Naive thymus-derived CD4-positive, alpha-beta T cell (primary cell): ENCODE measurements around the gene DNAJA3. TPM values are rescaled to one million over a fixed set of nuclear protein-coding genes. Genes with fewer than 3 reads are reported as not detected.
A peak's percentile ranks its signal among the peaks of the same experiment; 100 is the strongest.

Experiments
- ATAC-seq: fragments of 150-1000 bp; cut with Tn5 transposase; 2 replicates; pipeline ENCODE4 v1.10.0; 2021; ENCODE audit warnings: mild to moderate bottlenecking, moderate library complexity
- CTCF ChIA-PET: fragments of 350-600 bp; sonication (Branson Sonifier 250); formaldehyde crosslinking; loops from one replicate; lab custom pipeline; 2021; ENCODE audit warnings: antibody characterized with exemption; lab: Charles Lee
- POLR2A ChIA-PET: fragments of 350-600 bp; sonication (Branson Sonifier 250); formaldehyde crosslinking; loops from one replicate; lab custom pipeline; 2021; ENCODE audit warnings: antibody characterized with exemption, inconsistent platforms; lab: Charles Lee
- DNase-seq, 9 donors: peaks; one replicate each; pipeline versions ENCODE4 v3.0.0 to v3.0.0-alpha.2; 2020 to 2022; ENCODE audit warnings: mixed read lengths in 1 of 9
- H3K27ac ChIP-seq: one replicate; pipeline ENCODE4 v1.7.0; 2013; ENCODE audit warnings: mild to moderate bottlenecking, low read depth, low read length, moderate library complexity
- H3K27me3 ChIP-seq, 2 donors: one replicate each; pipeline ENCODE4 v1.7.0; 2013; ENCODE audit warnings: low read length in 2 of 2, mild to moderate bottlenecking in 2 of 2, moderate library complexity in 2 of 2; ENCODE audit not compliant: control insufficient read depth in 2 of 2, insufficient read depth in 2 of 2
- H3K36me3 ChIP-seq, 3 experiments: 1 replicate in 2 of 3; 2 replicates in 1 of 3; pipeline ENCODE4 v1.7.0; 2013; ENCODE audit warnings: low read length in 3 of 3, mild to moderate bottlenecking in 3 of 3, moderate library complexity in 1 of 3; ENCODE audit not compliant: insufficient read depth in 3 of 3, control insufficient read depth in 2 of 3
- H3K4me1 ChIP-seq, 2 donors: one replicate each; pipeline ENCODE4 v1.7.0; 2013; ENCODE audit warnings: low read length in 2 of 2, mild to moderate bottlenecking in 2 of 2, moderate library complexity in 1 of 2; ENCODE audit not compliant: control insufficient read depth in 2 of 2, insufficient read depth in 2 of 2
- H3K4me3 ChIP-seq: 2 replicates; pipeline ENCODE4 v1.7.0; 2013; ENCODE audit warnings: mild to moderate bottlenecking, low read length
- H3K9me3 ChIP-seq, 3 experiments: 1 replicate in 2 of 3; 2 replicates in 1 of 3; pipeline ENCODE4 v1.7.0; 2013; ENCODE audit warnings: low read length in 3 of 3; ENCODE audit not compliant: control insufficient read depth in 2 of 3
- H3K27ac Mint-ChIP-seq, 9 donors: one replicate each; pipeline ENCODE4 v1.8.0; 2020 to 2022; ENCODE audit warnings: mixed read lengths in 9 of 9, mild to moderate bottlenecking in 8 of 9, moderate library complexity in 5 of 9, inconsistent platforms in 2 of 9
- H3K27me3 Mint-ChIP-seq, 5 donors: one replicate each; pipeline ENCODE4 v1.8.0; 2021 to 2022; ENCODE audit warnings: mixed read lengths in 5 of 5, mild to moderate bottlenecking in 1 of 5
- H3K36me3 Mint-ChIP-seq, 5 donors: one replicate each; pipeline ENCODE4 v1.8.0; 2020 to 2022; ENCODE audit warnings: mixed read lengths in 5 of 5, mild to moderate bottlenecking in 3 of 5, inconsistent platforms in 1 of 5
- H3K4me1 Mint-ChIP-seq, 7 donors: one replicate each; pipeline ENCODE4 v1.8.0; 2020 to 2022; ENCODE audit warnings: mixed read lengths in 7 of 7, mild to moderate bottlenecking in 3 of 7, inconsistent platforms in 1 of 7
- H3K4me3 Mint-ChIP-seq, 10 donors: one replicate each; pipeline ENCODE4 v1.8.0; 2020 to 2022; ENCODE audit warnings: mild to moderate bottlenecking in 10 of 10, mixed read lengths in 10 of 10, moderate library complexity in 6 of 10, inconsistent platforms in 2 of 10
- H3K9me3 Mint-ChIP-seq, 11 donors: one replicate each; pipeline ENCODE4 v1.8.0; 2020 to 2022; ENCODE audit warnings: mixed read lengths in 11 of 11, mild to moderate bottlenecking in 4 of 11, inconsistent platforms in 1 of 11, moderate library complexity in 1 of 11
- intact Hi-C, 2 donors: fragments of 100-400 bp; cut with micrococcal nuclease; formaldehyde crosslinking; loops; one replicate each; pipeline ENCODE4 v1.15.1; 2023
- polyA plus RNA-seq, 2 donors: library from polyadenylated mRNA; unstranded; fragments of 300-500 nt; fragmentation: Illumina TruSeq; gene quantifications; one replicate each; pipeline ENCODE4 v1.2.3, GENCODE V29; 2021
- total RNA-seq, 6 experiments: library from RNA in 5 of 6; stranded (reverse) in 5 of 6; gene quantifications; 1 replicate in 5 of 6; 2 replicates in 1 of 6; pipeline ENCODE4 v1.2.3 and lab custom pipeline; 2021 to 2026

DNAJA3 gene
- total and polyA plus RNA-seq, 7 experiments from 2014 or later, result 33.6 to 79.8 (median 70.5) TPM

DNA sequence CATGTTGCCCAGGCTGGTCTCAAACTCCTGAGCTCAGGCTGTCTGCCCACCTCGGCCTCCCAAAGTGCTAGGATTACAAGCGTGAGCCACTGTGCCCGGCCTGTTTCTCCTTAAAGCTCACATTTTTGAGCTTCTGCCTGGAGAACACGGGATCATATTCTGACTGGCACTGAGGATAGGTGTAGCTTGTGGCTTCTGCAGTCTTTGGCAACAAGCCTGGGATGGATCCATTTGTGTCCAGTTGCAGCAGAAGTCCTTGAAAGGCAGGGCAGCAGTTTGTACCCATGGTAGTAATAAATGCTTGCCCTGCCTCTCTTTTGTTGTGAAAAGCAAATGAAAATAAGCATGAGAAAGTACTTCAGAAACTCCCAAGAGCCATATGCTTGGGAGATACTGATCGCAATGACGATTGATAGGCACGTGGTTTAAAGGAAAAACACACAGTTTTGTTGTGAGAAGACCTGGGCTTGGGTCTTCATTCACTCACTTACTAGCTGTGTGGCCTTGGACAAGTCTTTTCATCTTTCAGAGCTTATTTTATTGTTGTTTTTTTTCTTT, 6.2 kb upstream of the DNAJA3 start:
- Histone ChIP-seq H3K4me3 (no peak overlapping the region), H3K36me3 (no peaks in the 10 kb centered on the region), H3K27me3 (no peaks in the 10 kb centered on the region), H3K9me3 (no peaks in the 10 kb centered on the region), H3K27ac (no peak overlapping the region), H3K4me1 (peaks cover 13 to 16% of the 10 kb centered on the region in 2 donors)
- peaks cover 10 to 22% (median 15%) of the 10 kb centered on the region in 7 donors for H3K4me1 Mint-ChIP-seq
- CTCF ChIA-PET, result interaction anchor here (0.5 to 1.4 kb wide), 5 partner anchors 8 to 205 kb away, joined by 3 to 4 read pairs (median 3); partner anchors contain the start of gene MGRN1
- POLR2A ChIA-PET, result interaction anchor here (1.6 kb wide), 1 partner anchor 9 kb away, joined by 3 read pairs; no protein-coding TSS in a partner anchor
- DNase-seq (no peak), ATAC-seq (no peak)
- no peak overlapping the region for H3K4me3 Mint-ChIP-seq
- H3K27me3 Mint-ChIP-seq, result peaks cover 0 to 11% (median 0%) of the 10 kb centered on the region in 5 donors
- intact Hi-C loops, result loop anchor here (5.0 to 10.0 kb wide), 4 partner anchors 118 to 537 kb away; partner anchors contain the start of genes CDIP1 (in 1 of the 2), CREBBP (in 1 of the 2) and ZNF500 (in 1 of the 2)
- peaks cover 0 to 7% (median 0%) of the 10 kb centered on the region in 5 donors for H3K36me3 Mint-ChIP-seq
- peaks cover 0 to under 1% (median 0%) of the 10 kb centered on the region in 11 donors for H3K9me3 Mint-ChIP-seq
- peak overlapping the region in 1 of 9 donors; percentile 21 for H3K27ac Mint-ChIP-seq

DNA sequence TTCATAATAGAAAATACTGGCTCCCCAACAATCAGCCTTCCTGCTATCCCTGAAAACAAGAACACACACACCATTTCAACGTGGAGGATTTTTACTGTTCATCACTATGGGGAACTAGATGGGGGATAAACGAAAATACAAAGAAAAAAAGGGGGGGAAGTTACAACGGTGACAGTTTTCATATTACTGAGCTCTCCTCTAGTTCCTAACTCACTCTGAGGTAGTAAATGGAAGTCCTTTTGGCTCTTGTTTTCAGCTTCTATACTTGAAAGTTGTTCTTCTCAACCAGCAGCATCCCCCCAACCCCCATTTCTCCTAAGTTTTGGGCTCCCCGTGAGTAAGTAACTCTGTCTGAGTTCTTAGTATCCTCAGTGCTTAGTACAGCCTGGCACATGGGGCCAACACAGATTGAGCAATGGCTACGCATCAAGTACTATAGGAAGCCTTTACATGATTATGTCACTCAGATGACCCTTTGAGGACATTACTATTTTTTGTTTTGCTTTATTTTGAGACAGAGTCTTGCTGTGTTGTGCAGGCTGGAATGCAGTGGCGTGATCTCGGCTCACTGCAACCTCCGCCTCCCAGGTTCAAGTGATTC, 5.1 kb upstream of the DNAJA3 start:
- Histone ChIP-seq H3K4me1 (peaks cover 6 to 10% of the 10 kb centered on the region in 2 donors), H3K4me3 (no peak overlapping the region), H3K27ac (no peak overlapping the region), H3K27me3 (no peaks in the 10 kb centered on the region), H3K9me3 (no peaks in the 10 kb centered on the region), H3K36me3 (no peaks in the 10 kb centered on the region)
- Mint-ChIP-seq H3K9me3 (peaks cover 0 to 3% (median 0%) of the 10 kb centered on the region in 11 donors), H3K4me3 (no peak overlapping the region), H3K27me3 (peaks cover 0 to 11% (median 0%) of the 10 kb centered on the region in 5 donors), H3K4me1 (peaks cover 4 to 20% (median 12%) of the 10 kb centered on the region in 7 donors), H3K36me3 (peaks cover 0 to 1% (median 0%) of the 10 kb centered on the region in 5 donors), H3K27ac (peak overlapping the region in 3 of 9 donors; percentile 57 to 63 (median 59))
- ChIA-PET CTCF (interaction anchor here (1.4 kb wide), 1 partner anchor 9 kb away, joined by 3 read pairs; no protein-coding TSS in a partner anchor), POLR2A (no interaction called here)
- intact Hi-C loops, result loop anchor here in 1 of 2 donors (10.0 kb wide), 1 partner anchor 534 kb away; the partner anchor contains the start of gene SEC14L5
- ATAC-seq (no peak), DNase-seq (no peak)

DNA sequence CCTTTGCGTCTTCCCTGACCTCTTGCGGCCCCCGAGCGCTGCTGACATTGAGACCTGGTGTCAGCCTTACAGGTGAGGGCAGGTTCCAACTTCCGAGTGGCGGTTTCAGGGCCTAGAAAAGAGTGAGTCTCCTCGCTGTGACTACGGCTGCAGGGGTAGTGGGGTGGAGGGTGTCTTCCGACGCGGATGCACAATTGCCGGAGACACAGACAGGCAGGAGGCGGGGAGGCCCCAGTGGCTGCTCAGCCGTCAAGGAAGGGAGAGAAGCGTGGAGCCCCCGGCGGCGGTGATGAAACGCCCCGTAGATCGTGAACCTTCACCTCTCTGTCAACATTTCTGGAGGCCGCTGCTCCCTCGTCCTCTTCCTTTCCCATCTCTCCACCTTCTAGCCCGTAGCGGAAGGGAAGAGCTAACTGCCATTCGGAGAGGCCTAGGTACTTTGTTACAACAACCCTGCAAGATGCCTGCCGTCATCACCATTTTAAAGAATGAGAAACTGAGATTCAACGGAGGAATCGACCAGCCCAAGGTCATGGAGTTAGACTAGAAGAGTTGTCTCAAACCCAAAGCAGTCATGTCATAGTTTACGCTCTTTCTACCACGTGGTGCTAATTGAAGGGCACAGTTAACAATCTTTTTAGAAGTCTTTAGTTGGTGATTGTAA, 485 bp downstream of the DNAJA3 start:
- DNase-seq, result peak in 1 of 9 donors; percentile 80
- Mint-ChIP-seq H3K27ac (peak overlapping the region; percentile 96 to 100 (median 100)), H3K4me3 (peak overlapping the region; percentile 92 to 99 (median 98)), H3K9me3 (peaks cover 0 to 4% (median 0%) of the 10 kb centered on the region in 11 donors), H3K36me3 (peaks cover 0 to 18% (median 0%) of the 10 kb centered on the region in 5 donors), H3K27me3 (peaks cover 0 to 2% (median 0%) of the 10 kb centered on the region in 5 donors), H3K4me1 (peaks cover 26 to 43% (median 35%) of the 10 kb centered on the region in 7 donors)
- CTCF ChIA-PET, result no interaction called here
- Histone ChIP-seq H3K27ac (peak overlapping the region; percentile 95), H3K36me3 (peaks cover 0 to 2% (median 0%) of the 10 kb centered on the region in 3 experiments), H3K4me3 (peak overlapping the region; percentile 97), H3K27me3 (no peaks in the 10 kb centered on the region), H3K4me1 (peaks cover 18% of the 10 kb centered on the region in 2 donors), H3K9me3 (no peaks in the 10 kb centered on the region)
- peak; percentile 48 for ATAC-seq
- POLR2A ChIA-PET, result interaction anchor here (0.6 to 1.3 kb wide), 2 partner anchors 9 to 12 kb away, joined by 3 to 7 read pairs; partner anchors contain the start of gene CORO7
- intact Hi-C loops, result loop anchor here in 1 of 2 donors (5.0 to 10.0 kb wide), 2 partner anchors 421 to 529 kb away; partner anchors contain the start of genes GLYR1, SEC14L5 and UBN1

DNA sequence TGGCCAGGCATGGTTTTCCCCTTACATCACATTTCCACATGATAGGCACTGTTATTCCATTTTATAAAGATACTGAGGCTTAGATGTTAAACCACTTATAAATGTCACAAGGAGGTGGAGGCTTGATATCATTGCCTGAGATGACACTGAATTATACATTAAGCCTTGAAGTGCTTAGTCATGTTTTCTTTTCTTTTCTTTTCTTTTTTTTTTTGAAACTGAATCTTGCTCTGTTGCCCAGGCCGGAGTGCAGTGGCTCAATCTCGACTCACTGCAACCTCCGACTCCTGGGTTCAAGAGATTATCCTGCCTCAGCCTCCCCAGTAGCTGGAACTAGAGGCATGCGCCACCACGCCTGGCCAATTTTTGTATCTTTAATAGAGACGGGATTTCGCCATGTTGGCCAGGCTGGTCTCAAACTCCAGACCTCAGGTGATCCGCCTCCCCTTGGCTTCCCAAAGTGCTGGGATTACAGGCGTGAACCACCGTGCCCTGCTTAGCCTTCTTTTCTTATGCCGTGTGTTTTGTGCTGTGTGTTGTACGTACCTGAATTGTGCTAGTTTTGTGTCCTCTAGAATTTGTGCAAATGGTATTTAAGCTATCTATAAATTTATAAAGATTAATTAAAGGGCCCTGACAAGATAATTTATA, 1.2 kb downstream of the DNAJA3 start:
- Histone ChIP-seq H3K27me3 (no peaks in the 10 kb centered on the region), H3K9me3 (no peaks in the 10 kb centered on the region), H3K36me3 (peaks cover 0 to 2% (median 0%) of the 10 kb centered on the region in 3 experiments), H3K4me1 (peaks cover 18% of the 10 kb centered on the region in 2 donors), H3K4me3 (peak overlapping the region; percentile 97), H3K27ac (peak overlapping the region; percentile 95)
- H3K4me3 Mint-ChIP-seq, result peak overlapping the region; percentile 92 to 99 (median 98)
- CTCF ChIA-PET, result interaction anchor here (0.6 kb wide), 1 partner anchor 352 kb away, joined by 3 read pairs; no protein-coding TSS in a partner anchor
- peak overlapping the region; percentile 96 to 100 (median 100) for H3K27ac Mint-ChIP-seq
- peaks cover 0 to 2% (median 0%) of the 10 kb centered on the region in 5 donors for H3K27me3 Mint-ChIP-seq
- no peak for DNase-seq
- peaks cover 26 to 48% (median 37%) of the 10 kb centered on the region in 7 donors for H3K4me1 Mint-ChIP-seq
- H3K9me3 Mint-ChIP-seq, result peaks cover 0 to 4% (median 0%) of the 10 kb centered on the region in 11 donors
- peaks cover 0 to 23% (median 5%) of the 10 kb centered on the region in 5 donors for H3K36me3 Mint-ChIP-seq
- POLR2A ChIA-PET, result interaction anchor here (1.3 to 1.9 kb wide), 2 partner anchors 10 to 13 kb away, joined by 7 to 11 read pairs; partner anchors contain the start of gene CORO7
- intact Hi-C loops, result loop anchor here in 1 of 2 donors (5.0 to 10.0 kb wide), 2 partner anchors 420 to 528 kb away; partner anchors contain the start of genes GLYR1, SEC14L5 and UBN1
- ATAC-seq, result no peak

DNA sequence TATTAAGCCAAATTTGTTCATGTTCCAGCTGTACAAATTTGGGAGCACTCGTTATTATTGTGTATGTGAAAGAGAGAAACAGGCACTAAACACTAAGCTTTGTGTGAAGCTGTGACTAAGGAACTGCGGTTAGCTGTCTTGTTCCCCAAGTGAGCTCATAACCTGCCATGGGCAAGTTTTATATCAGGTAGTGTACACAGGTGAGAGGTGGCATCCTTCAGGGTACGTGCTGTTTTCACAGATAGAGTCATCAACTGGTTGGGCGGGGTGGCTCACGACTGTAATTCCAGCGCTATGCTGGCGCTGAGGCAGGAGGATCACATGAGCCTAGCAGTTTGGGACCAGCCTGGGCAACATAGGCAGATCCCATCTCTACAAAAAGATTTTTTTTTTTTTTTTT, 2.8 kb downstream of the DNAJA3 start:
- Histone ChIP-seq H3K4me3 (no peak overlapping the region), H3K9me3 (no peaks in the 10 kb centered on the region), H3K4me1 (peaks cover 18% of the 10 kb centered on the region in 2 donors), H3K27me3 (no peaks in the 10 kb centered on the region), H3K36me3 (peaks cover 0 to 11% (median 0%) of the 10 kb centered on the region in 3 experiments), H3K27ac (peak overlapping the region; percentile 3)
- ChIA-PET POLR2A (interaction anchor here (0.6 to 1.9 kb wide), 4 partner anchors 9 to 85 kb away, joined by 3 to 11 read pairs (median 3); partner anchors contain the start of genes CORO7 and HMOX2), CTCF (interaction anchor here (0.6 to 1.4 kb wide), 3 partner anchors 11 to 902 kb away, joined by 3 to 4 read pairs (median 3); no protein-coding TSS in a partner anchor)
- Mint-ChIP-seq H3K36me3 (peaks cover 0 to 24% (median 6%) of the 10 kb centered on the region in 5 donors), H3K4me3 (peak overlapping the region in 4 of 10 donors; percentile 12 to 40 (median 16)), H3K9me3 (peaks cover 0 to 4% (median 0%) of the 10 kb centered on the region in 11 donors), H3K4me1 (peaks cover 29 to 56% (median 42%) of the 10 kb centered on the region in 7 donors), H3K27ac (peak overlapping the region in 6 of 9 donors; percentile 13 to 72 (median 38)), H3K27me3 (no peaks in the 10 kb centered on the region)
- DNase-seq (no peak), ATAC-seq (no peak)
- intact Hi-C loops, result loop anchor here in 1 of 2 donors (5.0 to 10.0 kb wide), 2 partner anchors 419 to 526 kb away; partner anchors contain the start of genes GLYR1, SEC14L5 and UBN1
